ENCODE measurements around the gene PCCA.

GRCh38 chr13:100075700-100076587 lies 12.9 kb upstream of the PCCA start:
- TF ChIP-seq YY1 (IDR thresholded peaks at IDR 0.05; ENCODE audit: insufficient read depth, insufficient read length): no peak
- no peak for TF ChIP-seq ZNF274 (IDR thresholded peaks at IDR 0.05; ENCODE audit: low read depth, low read length)
